Neural cell (in vitro differentiated cells): Measurements from ENCODE around the gene ICE1.

Source experiments
- CTCF ChIP-seq: fragments of 450-650 bp; IDR thresholded peaks from 2 replicates; pipeline ENCODE4 v1.5.1; 2014; ENCODE audit warnings: antibody characterized with exemption, mild to moderate bottlenecking, moderate library complexity; ENCODE audit not compliant: poor library complexity, severe bottlenecking
- EP300 ChIP-seq: fragments of 450-650 bp; conservative IDR thresholded peaks from 2 replicates; pipeline ENCODE4 v1.6.1; 2014; ENCODE audit warnings: antibody characterized with exemption, mild to moderate bottlenecking, moderate library complexity; ENCODE audit not compliant: poor library complexity, severe bottlenecking
- EZH2 ChIP-seq: fragments of 200-600, 300-800 bp; shearing (Covaris generic), sonication (generic); IDR thresholded peaks from 2 replicates; pipeline ENCODE4 v1.6.1; 2014; ENCODE audit warnings: antibody characterized with exemption, low read length, borderline replicate concordance, mild to moderate bottlenecking; ENCODE audit not compliant: insufficient read depth, poor library complexity, severe bottlenecking
- POLR2AphosphoS5 ChIP-seq: IDR thresholded peaks from 2 replicates; pipeline ENCODE4 v1.6.1; 2012
- RAD21 ChIP-seq: fragments of 450-650 bp; conservative IDR thresholded peaks from 2 replicates; pipeline ENCODE4 v1.6.1; 2014; ENCODE audit warnings: antibody characterized with exemption, mild to moderate bottlenecking, moderate library complexity
- REST ChIP-seq: IDR thresholded peaks from 2 replicates; pipeline ENCODE4 v1.6.1; 2012; ENCODE audit warnings: borderline replicate concordance
- SMC3 ChIP-seq: fragments of 450-650 bp; conservative IDR thresholded peaks from 2 replicates; pipeline ENCODE4 v1.6.1; 2014; ENCODE audit warnings: antibody characterized with exemption, mild to moderate bottlenecking, moderate library complexity; ENCODE audit not compliant: poor library complexity
- TAF1 ChIP-seq: IDR thresholded peaks from 2 replicates; pipeline ENCODE4 v1.6.1; 2012; ENCODE audit warnings: low read depth

DNA sequence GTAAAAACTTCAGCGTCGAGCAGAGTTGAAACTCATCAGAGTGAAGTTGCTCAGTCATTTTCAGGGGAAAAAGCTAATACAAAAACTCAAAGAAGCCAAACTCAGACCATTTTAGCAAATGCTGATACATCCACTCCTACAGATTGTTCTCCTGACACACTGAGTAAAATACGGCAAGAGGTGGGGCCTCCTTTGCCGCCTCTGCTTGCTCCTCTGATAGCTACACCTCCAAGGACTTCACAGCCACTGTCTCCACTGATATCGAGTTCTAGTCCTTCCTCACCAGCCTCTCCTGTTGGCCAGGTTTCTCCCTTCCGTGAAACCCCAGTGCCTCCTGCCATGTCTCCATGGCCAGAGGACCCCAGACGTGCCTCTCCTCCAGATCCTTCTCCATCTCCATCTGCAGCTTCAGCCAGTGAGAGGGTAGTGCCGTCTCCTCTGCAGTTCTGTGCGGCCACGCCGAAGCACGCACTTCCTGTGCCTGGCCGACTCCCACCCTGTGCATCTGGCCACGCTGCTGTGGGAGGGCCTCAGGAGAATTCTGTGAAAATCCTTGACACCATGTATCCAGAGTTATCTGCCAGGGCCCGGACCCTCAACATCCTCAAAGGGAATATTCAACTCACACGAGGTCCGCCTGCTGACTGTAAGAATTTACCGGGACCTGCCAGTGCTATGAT, 41.7 kb downstream of the ICE1 start:
- TF ChIP-seq CTCF (no peak), EP300 (no peak), POLR2AphosphoS5 (no peak), SMC3 (no peak), EZH2 (no peak), TAF1 (no peak), RAD21 (no peak), REST (no peak)
